PFSK-1 (cell line): ENCODE results near the gene NRROS.
A peak's percentile ranks its signal among the peaks of the same experiment; 100 is the strongest.

Experiments
- FOXP2 ChIP-seq: optimal IDR thresholded peaks from 2 replicates; pipeline ENCODE3; 2011; ENCODE audit warnings: borderline replicate concordance, control low read depth, inconsistent platforms; ENCODE audit not compliant: insufficient read depth; ENCODE audit errors: extremely low read length, extremely low read depth
- POLR2AphosphoS5 ChIP-seq: IDR thresholded peaks from 2 replicates; pipeline ENCODE4 v1.6.1; 2012; ENCODE audit warnings: low read depth, mild to moderate bottlenecking, control low read depth, low read length, moderate library complexity
- SIN3A ChIP-seq: IDR thresholded peaks from 2 replicates; pipeline ENCODE4 v1.6.1; 2012; ENCODE audit warnings: mild to moderate bottlenecking, low read length, moderate library complexity, borderline replicate concordance; ENCODE audit not compliant: insufficient read depth
- TAF1 ChIP-seq: IDR thresholded peaks from 2 replicates; pipeline ENCODE4 v1.6.1; 2012; ENCODE audit warnings: low read length, control low read depth, borderline replicate concordance; ENCODE audit not compliant: insufficient read depth
- TF ChIP-seq, protein P1 (sequence below), 2 experiments: IDR thresholded peaks; 2 replicates each; pipeline versions ENCODE4 v1.6.1 to v1.8.0; 2011 to 2012; ENCODE audit warnings: low read depth in 2 of 2, low read length in 2 of 2, control low read depth in 1 of 2, inconsistent platforms in 1 of 2, mild to moderate bottlenecking in 1 of 2, moderate library complexity in 1 of 2; ENCODE audit not compliant: insufficient read depth in 1 of 2

DNA sequence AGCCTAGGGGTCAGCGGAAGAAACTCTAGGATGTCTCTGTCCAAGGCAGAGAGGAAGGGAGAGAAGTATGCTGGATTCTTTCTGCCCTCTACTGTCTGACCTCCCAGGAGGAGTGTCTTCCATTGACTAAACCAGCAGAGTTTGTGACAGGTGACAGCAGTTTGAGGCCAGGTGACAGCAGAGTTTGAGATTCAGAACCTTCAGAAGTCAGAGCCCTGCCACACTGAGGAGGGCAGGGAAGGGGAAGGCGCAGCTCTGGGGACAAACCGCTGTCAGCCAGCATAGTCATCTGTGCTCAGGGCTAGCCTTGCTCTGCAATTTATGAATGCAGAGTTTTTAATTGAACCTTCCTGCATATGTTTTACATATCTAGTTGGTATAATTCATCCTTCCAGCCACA lies 12.3 kb downstream of the NRROS start:
- TF ChIP-seq TAF1 (no peak), POLR2AphosphoS5 (no peak), SIN3A (no peak), FOXP2 (no peak)
- TF ChIP-seq, protein P1, sequence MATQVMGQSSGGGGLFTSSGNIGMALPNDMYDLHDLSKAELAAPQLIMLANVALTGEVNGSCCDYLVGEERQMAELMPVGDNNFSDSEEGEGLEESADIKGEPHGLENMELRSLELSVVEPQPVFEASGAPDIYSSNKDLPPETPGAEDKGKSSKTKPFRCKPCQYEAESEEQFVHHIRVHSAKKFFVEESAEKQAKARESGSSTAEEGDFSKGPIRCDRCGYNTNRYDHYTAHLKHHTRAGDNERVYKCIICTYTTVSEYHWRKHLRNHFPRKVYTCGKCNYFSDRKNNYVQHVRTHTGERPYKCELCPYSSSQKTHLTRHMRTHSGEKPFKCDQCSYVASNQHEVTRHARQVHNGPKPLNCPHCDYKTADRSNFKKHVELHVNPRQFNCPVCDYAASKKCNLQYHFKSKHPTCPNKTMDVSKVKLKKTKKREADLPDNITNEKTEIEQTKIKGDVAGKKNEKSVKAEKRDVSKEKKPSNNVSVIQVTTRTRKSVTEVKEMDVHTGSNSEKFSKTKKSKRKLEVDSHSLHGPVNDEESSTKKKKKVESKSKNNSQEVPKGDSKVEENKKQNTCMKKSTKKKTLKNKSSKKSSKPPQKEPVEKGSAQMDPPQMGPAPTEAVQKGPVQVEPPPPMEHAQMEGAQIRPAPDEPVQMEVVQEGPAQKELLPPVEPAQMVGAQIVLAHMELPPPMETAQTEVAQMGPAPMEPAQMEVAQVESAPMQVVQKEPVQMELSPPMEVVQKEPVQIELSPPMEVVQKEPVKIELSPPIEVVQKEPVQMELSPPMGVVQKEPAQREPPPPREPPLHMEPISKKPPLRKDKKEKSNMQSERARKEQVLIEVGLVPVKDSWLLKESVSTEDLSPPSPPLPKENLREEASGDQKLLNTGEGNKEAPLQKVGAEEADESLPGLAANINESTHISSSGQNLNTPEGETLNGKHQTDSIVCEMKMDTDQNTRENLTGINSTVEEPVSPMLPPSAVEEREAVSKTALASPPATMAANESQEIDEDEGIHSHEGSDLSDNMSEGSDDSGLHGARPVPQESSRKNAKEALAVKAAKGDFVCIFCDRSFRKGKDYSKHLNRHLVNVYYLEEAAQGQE (IDR thresholded peaks at IDR 0.05; ENCODE audit: insufficient read depth in 1 of 2, low read depth in 2 of 2, low read length in 2 of 2), result 0 out of 4 replicates have a peak, but pooled peaks of 1 of the 2 experiments have one; percentile 23
